ENCODE measurements around the gene FARP1. TPM values are rescaled to one million over a fixed set of nuclear protein-coding genes. Genes with fewer than 3 reads are reported as not detected.

The FARP1 gene
- total RNA-seq, 2 experiments from 2014 or later: not detected

GRCh38 chr13:98353750-98354149, 210.9 kb downstream of the FARP1 start:
- intact Hi-C loops (cut with micrococcal nuclease; ENCODE audit: unreplicated experiment): no loop called here
- Histone ChIP-seq H3K4me2 (ENCODE audit: low read length) (no peak overlapping the region), H3K9me2 (ENCODE audit: insufficient read depth, low read length) (no peaks in the 10 kb centered on the region), H3K4me3 (ENCODE audit: low read depth, low read length, poor library complexity, severe bottlenecking) (no peak overlapping the region), H3K36me3 (ENCODE audit: insufficient read depth, low read length) (no peaks in the 10 kb centered on the region), H3K4me1 (ENCODE audit: insufficient read depth, low read length, poor library complexity, severe bottlenecking) (no peaks in the 10 kb centered on the region), H3K9me3 (ENCODE audit: low read length) (no peaks in the 10 kb centered on the region), H3K27ac (ENCODE audit: low read depth, low read length, poor library complexity, severe bottlenecking) (no peak overlapping the region), H2AFZ (ENCODE audit: low read length) (no peak overlapping the region), H4K20me1 (ENCODE audit: insufficient read depth, low read length) (no peaks in the 10 kb centered on the region), H3K79me2 (ENCODE audit: insufficient read depth, low read depth, low read length) (no peaks in the 10 kb centered on the region)
- no peak for TF ChIP-seq CTCF (conservative IDR thresholded peaks at IDR 0.05; ENCODE audit: low read length)
- no peak for TF ChIP-seq EZH2phosphoT487 (IDR thresholded peaks at IDR 0.05; ENCODE audit: borderline replicate concordance, low read depth, low read length)
- no peak for DNase-seq (ENCODE audit: low spot score)
- CTCF ChIA-PET (ENCODE audit: unreplicated experiment): no interaction called here
- BruUV-seq (replicated peaks): no TSS peak
- POLR2A ChIA-PET: interaction anchor here (0.6 kb wide), 1 partner anchor 480 kb away, joined by 3 read pairs; no protein-coding TSS in a partner anchor

- BruUV-seq (replicated peaks): no TSS peak
- Histone ChIP-seq H3K4me3 (ENCODE audit: low read depth, low read length, poor library complexity, severe bottlenecking) (no peak overlapping the region), H3K4me1 (ENCODE audit: insufficient read depth, low read length, poor library complexity, severe bottlenecking) (no peaks in the 10 kb centered on the region), H3K4me2 (ENCODE audit: low read length) (no peak overlapping the region), H3K79me2 (ENCODE audit: insufficient read depth, low read depth, low read length) (no peaks in the 10 kb centered on the region), H4K20me1 (ENCODE audit: insufficient read depth, low read length) (no peaks in the 10 kb centered on the region), H3K9me3 (ENCODE audit: low read length) (no peaks in the 10 kb centered on the region), H3K36me3 (ENCODE audit: insufficient read depth, low read length) (no peaks in the 10 kb centered on the region), H3K9me2 (ENCODE audit: insufficient read depth, low read length) (no peaks in the 10 kb centered on the region), H2AFZ (ENCODE audit: low read length) (no peak overlapping the region), H3K27ac (ENCODE audit: low read depth, low read length, poor library complexity, severe bottlenecking) (no peak overlapping the region)
- ChIA-PET POLR2A (interaction anchor here (0.7 kb wide), 1 partner anchor 105 kb away, joined by 3 read pairs; no protein-coding TSS in a partner anchor), CTCF (ENCODE audit: unreplicated experiment) (no interaction called here)
- intact Hi-C loops (cut with micrococcal nuclease; ENCODE audit: unreplicated experiment): no loop called here
- DNase-seq (ENCODE audit: low spot score): no peak
- TF ChIP-seq EZH2phosphoT487 (IDR thresholded peaks at IDR 0.05; ENCODE audit: borderline replicate concordance, low read depth, low read length) (no peak), CTCF (conservative IDR thresholded peaks at IDR 0.05; ENCODE audit: low read length) (no peak)
These were observed 216.0 kb downstream of the FARP1 start for GRCh38 chr13:98358937-98359336.

- Histone ChIP-seq H3K79me2 (ENCODE audit: insufficient read depth, low read depth, low read length) (no peaks in the 10 kb centered on the region), H3K4me3 (ENCODE audit: low read depth, low read length, poor library complexity, severe bottlenecking) (no peak overlapping the region), H3K27ac (ENCODE audit: low read depth, low read length, poor library complexity, severe bottlenecking) (no peak overlapping the region), H3K4me2 (ENCODE audit: low read length) (no peak overlapping the region), H3K4me1 (ENCODE audit: insufficient read depth, low read length, poor library complexity, severe bottlenecking) (no peaks in the 10 kb centered on the region), H3K36me3 (ENCODE audit: insufficient read depth, low read length) (no peaks in the 10 kb centered on the region), H3K9me2 (ENCODE audit: insufficient read depth, low read length) (no peaks in the 10 kb centered on the region), H3K9me3 (ENCODE audit: low read length) (no peaks in the 10 kb centered on the region), H4K20me1 (ENCODE audit: insufficient read depth, low read length) (no peaks in the 10 kb centered on the region), H2AFZ (ENCODE audit: low read length) (no peak overlapping the region)
- CTCF ChIA-PET (ENCODE audit: unreplicated experiment): no interaction called here
- no peak for DNase-seq (ENCODE audit: low spot score)
- no TSS peak for BruUV-seq (replicated peaks)
- no peak for TF ChIP-seq EZH2phosphoT487 (IDR thresholded peaks at IDR 0.05; ENCODE audit: borderline replicate concordance, low read depth, low read length)
- TF ChIP-seq CTCF (conservative IDR thresholded peaks at IDR 0.05; ENCODE audit: low read length): no peak
- POLR2A ChIA-PET: interaction anchor here (0.5 kb wide), 1 partner anchor 11 kb away, joined by 3 read pairs; no protein-coding TSS in a partner anchor
- intact Hi-C loops (cut with micrococcal nuclease; ENCODE audit: unreplicated experiment): no loop called here
These were observed 217.7 kb downstream of the FARP1 start for GRCh38 chr13:98360545-98360944.
